Upper lobe of left lung (tissue), 6 donors: ENCODE results near the gene GATB. TPM values are rescaled to one million over a fixed set of nuclear protein-coding genes. Genes with fewer than 3 reads are reported as not detected.

ENCODE experiments used
- ATAC-seq, 2 donors: fragments of 200-7000 bp; cut with Tn5 transposase; one replicate each; pipeline ENCODE4 v1.9.1; 2022; ENCODE audit warnings: mild to moderate bottlenecking in 2 of 2, moderate library complexity in 2 of 2; ENCODE audit not compliant: low FRiP score in 2 of 2
- DNase-seq, 2 donors: peaks; one replicate each; pipeline ENCODE4 v3.0.0-alpha.2; 2019 to 2020
- H3K27ac ChIP-seq, 4 donors: fragments of 200-600 bp; sonication (generic); one replicate each; pipeline ENCODE4 v1.5.1; 2016 to 2019
- H3K27me3 ChIP-seq, 4 donors: fragments of 200-600 bp; sonication (generic); one replicate each; pipeline ENCODE4 v1.5.1; 2017 to 2019
- H3K36me3 ChIP-seq, 4 donors: fragments of 200-600 bp; sonication (generic); one replicate each; pipeline ENCODE4 v1.5.1; 2016 to 2019
- H3K4me1 ChIP-seq, 4 donors: fragments of 200-600 bp; sonication (generic); one replicate each; pipeline ENCODE4 v1.5.1; 2018 to 2019
- H3K4me3 ChIP-seq, 4 donors: fragments of 200-600 bp; sonication (generic); one replicate each; pipeline ENCODE4 v1.5.1; 2017 to 2019; ENCODE audit warnings: mild to moderate bottlenecking in 2 of 4, moderate library complexity in 1 of 4
- H3K9me3 ChIP-seq, 4 donors: fragments of 200-600 bp; sonication (generic); one replicate each; pipeline ENCODE4 v1.5.1; 2018 to 2019
- CTCF ChIP-seq, 6 experiments: fragments of 450-650 bp in 4 of 6; fragments of 200-600 bp in 2 of 6; sonication (generic) in 2 of 6; IDR thresholded peaks; one replicate each; pipeline ENCODE4 v1.5.1; 2016 to 2019; ENCODE audit warnings: antibody characterized with exemption in 6 of 6
- EP300 ChIP-seq, 4 donors: sonication (generic); formaldehyde crosslinking; IDR thresholded peaks; one replicate each; pipeline ENCODE4 v1.5.1; 2017; ENCODE audit warnings: antibody characterized with exemption in 4 of 4, control low read depth in 2 of 4
- POLR2A ChIP-seq, 4 donors: fragments of 450-650 bp; IDR thresholded peaks; one replicate each; pipeline ENCODE4 v1.5.1; 2016 to 2017; ENCODE audit warnings: antibody characterized with exemption in 4 of 4, mild to moderate bottlenecking in 2 of 4
- POLR2AphosphoS5 ChIP-seq, 2 donors: sonication (generic); formaldehyde crosslinking; IDR thresholded peaks; one replicate each; pipeline ENCODE4 v1.5.1; 2017; ENCODE audit warnings: antibody characterized with exemption in 2 of 2
- WGBS, 2 donors: methylation state at CpG; one replicate each; pipeline ENCODE4 v1.1.5; 2017 to 2018; 5-methylcytosine and 5-hydroxymethylcytosine counted together
- total RNA-seq, 6 donors: library from RNA; depleted of rRNA in 4 of 6; stranded (reverse); fragments of >200 nt in 4 of 6; gene quantifications; one replicate each; pipeline versions ENCODE4 v1.1.0 to v1.2.1, GENCODE V29; 2016 to 2021
- donor health status: DM: no; HTN: no; CAD: no; lungs with moderate emphysema.
- donor health status: DM: no; HTN: yes; CAD: no; lungs with severe emphysema.

Gene GATB
- total RNA-seq, 6 donors from 2014 or later: 13.1 to 21.9 (median 14.5) TPM

- ATAC-seq: no peak
- TF ChIP-seq POLR2A (IDR thresholded peaks at IDR 0.05): no peak
- no peak for TF ChIP-seq CTCF (IDR thresholded peaks at IDR 0.05)
- no peak for TF ChIP-seq EP300 (IDR thresholded peaks at IDR 0.05)
- no peak for TF ChIP-seq POLR2AphosphoS5 (IDR thresholded peaks at IDR 0.05)
- H3K27me3 ChIP-seq: no peaks in the 10 kb centered on the region
- no peak for DNase-seq
- 85 to 91% methylated on average over 9 of the region's 9 CpGs for WGBS, 2 donors
- peaks cover 0 to 3% (median 0%) of the 10 kb centered on the region in 4 donors for H3K36me3 ChIP-seq
- peaks cover 0 to 12% (median 1%) of the 10 kb centered on the region in 4 donors for H3K4me1 ChIP-seq
- H3K4me3 ChIP-seq: no peak overlapping the region
- no peak overlapping the region for H3K27ac ChIP-seq
- no peaks in the 10 kb centered on the region for H3K9me3 ChIP-seq
Observed at GRCh38 chr4:151669990-151670389, 90.8 kb downstream of the GATB start.

DNA sequence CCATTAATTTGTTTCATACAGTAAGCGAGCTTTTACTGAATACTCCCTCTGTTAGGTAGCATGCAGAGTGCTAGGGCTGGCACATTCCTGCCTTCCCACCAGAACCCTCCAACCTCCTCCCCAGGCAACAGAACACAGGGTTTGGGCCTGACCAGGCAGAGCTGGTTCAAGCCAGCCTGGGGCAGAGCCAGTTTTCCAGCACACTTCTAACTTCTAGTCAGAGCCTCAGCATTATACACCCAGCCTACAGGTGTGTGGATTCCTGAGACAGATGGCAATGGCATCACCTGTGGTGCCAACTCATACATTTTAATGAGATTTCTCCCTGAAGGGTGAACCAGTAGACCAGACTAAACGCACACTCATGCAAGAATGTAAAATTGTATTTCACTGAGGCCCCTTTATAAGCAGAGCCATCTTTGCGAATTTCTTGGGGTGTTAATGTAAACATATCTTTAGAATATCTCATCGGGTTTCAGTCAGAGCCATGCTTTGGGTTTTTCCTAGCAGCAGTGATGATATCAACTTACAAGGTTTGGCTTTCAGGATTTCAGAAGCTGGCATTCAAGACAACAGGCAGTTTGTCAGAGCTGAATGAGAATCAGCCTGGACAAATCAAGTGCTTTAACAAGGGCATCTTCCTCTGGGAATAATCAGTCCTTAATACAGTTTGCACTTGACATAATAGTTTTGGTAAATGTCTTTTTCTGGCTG is 92.0 kb downstream of the GATB start:
- TF ChIP-seq POLR2AphosphoS5 (IDR thresholded peaks at IDR 0.05): no peak
- Histone ChIP-seq H3K27ac (no peak overlapping the region), H3K4me3 (no peak overlapping the region), H3K9me3 (no peaks in the 10 kb centered on the region), H3K27me3 (no peaks in the 10 kb centered on the region), H3K36me3 (peaks cover 0 to 5% (median 1%) of the 10 kb centered on the region in 4 donors), H3K4me1 (peaks cover 0 to 2% (median 0%) of the 10 kb centered on the region in 4 donors)
- DNase-seq (no peak), ATAC-seq (no peak)
- 80 to 82% methylated on average over 4 of the region's 4 CpGs for WGBS, 2 donors

GRCh38 chr4:151667666-151668065 is 93.1 kb downstream of the GATB start:
- ATAC-seq (no peak), DNase-seq (no peak)
- Histone ChIP-seq H3K4me1 (no peaks in the 10 kb centered on the region), H3K4me3 (no peak overlapping the region), H3K27me3 (no peaks in the 10 kb centered on the region), H3K27ac (no peak overlapping the region), H3K9me3 (no peaks in the 10 kb centered on the region), H3K36me3 (peaks cover 0 to 12% (median 3%) of the 10 kb centered on the region in 4 donors)
- 96% methylated on average over 4 of the region's 4 CpGs for WGBS, 2 donors
- TF ChIP-seq POLR2AphosphoS5 (IDR thresholded peaks at IDR 0.05): no peak
- no peak for TF ChIP-seq CTCF (IDR thresholded peaks at IDR 0.05)
- TF ChIP-seq EP300 (IDR thresholded peaks at IDR 0.05): no peak
- no peak for TF ChIP-seq POLR2A (IDR thresholded peaks at IDR 0.05)

DNA sequence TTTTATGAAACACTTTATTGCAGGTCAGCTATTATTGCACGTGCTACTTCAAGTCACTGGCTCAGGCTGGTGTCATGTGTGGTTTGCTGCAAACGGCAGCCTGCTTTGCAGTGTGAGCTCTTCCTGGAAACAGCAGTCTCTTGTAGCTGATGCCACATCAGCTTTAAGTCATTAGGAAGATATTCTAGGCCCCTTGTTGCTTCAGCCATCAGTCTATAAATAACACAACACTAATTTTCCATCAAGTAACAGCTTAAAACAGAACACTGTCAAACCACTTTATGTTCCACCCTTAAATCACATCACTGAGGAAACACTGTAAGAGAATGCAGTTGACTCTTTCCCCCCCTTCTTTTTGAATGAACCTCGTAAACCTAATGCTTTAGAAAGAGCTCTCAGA is 93.8 kb downstream of the GATB start:
- H3K4me1 ChIP-seq: no peaks in the 10 kb centered on the region
- no peak overlapping the region for H3K27ac ChIP-seq
- no peaks in the 10 kb centered on the region for H3K27me3 ChIP-seq
- ATAC-seq (no peak), DNase-seq (no peak)
- 43 to 50% methylated on average over 3 of the region's 3 CpGs for WGBS, 2 donors
- TF ChIP-seq POLR2A (IDR thresholded peaks at IDR 0.05) (no peak), POLR2AphosphoS5 (IDR thresholded peaks at IDR 0.05) (peak in 1 of 2 donors; percentile 16)
- H3K9me3 ChIP-seq: no peaks in the 10 kb centered on the region
- H3K4me3 ChIP-seq: no peak overlapping the region
- H3K36me3 ChIP-seq: peaks cover 0 to 13% (median 3%) of the 10 kb centered on the region in 4 donors

DNA sequence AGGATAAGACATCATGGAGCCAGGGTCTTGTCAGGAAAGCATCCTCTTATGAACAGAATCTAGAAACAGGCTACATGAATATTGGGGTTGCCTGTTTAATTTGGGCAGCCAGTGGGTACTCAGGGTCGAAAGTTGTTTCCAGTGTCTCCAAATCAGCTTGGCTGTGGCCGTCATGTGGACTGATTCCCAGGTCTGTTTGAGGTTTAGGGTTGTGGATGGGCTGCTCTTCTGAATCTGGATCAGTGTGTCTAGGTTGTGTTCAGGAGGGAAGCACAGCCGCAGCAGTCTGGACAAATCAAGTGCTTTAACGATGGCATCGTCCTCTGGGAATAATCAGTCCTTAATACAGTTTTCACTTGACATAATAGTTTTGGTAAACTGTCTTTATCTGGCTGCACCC is 94.3 kb downstream of the GATB start:
- Histone ChIP-seq H3K27me3 (no peaks in the 10 kb centered on the region), H3K36me3 (peaks cover 0 to 12% (median 3%) of the 10 kb centered on the region in 4 donors), H3K27ac (no peak overlapping the region), H3K4me1 (no peaks in the 10 kb centered on the region), H3K4me3 (no peak overlapping the region), H3K9me3 (no peaks in the 10 kb centered on the region)
- WGBS, 2 donors: 57 to 87% methylated on average over 3 to 5 of the region's 5 CpGs
- TF ChIP-seq CTCF (IDR thresholded peaks at IDR 0.05): no peak
- TF ChIP-seq POLR2AphosphoS5 (IDR thresholded peaks at IDR 0.05): no peak
- TF ChIP-seq EP300 (IDR thresholded peaks at IDR 0.05): no peak
- no peak for TF ChIP-seq POLR2A (IDR thresholded peaks at IDR 0.05)
- no peak for ATAC-seq
- no peak for DNase-seq

- WGBS, 2 donors: 85 to 92% methylated on average over 9 of the region's 9 CpGs
- Histone ChIP-seq H3K4me3 (no peak overlapping the region), H3K9me3 (no peaks in the 10 kb centered on the region), H3K27ac (no peak overlapping the region), H3K4me1 (no peaks in the 10 kb centered on the region), H3K36me3 (peaks cover 0 to 10% (median 3%) of the 10 kb centered on the region in 4 donors), H3K27me3 (no peaks in the 10 kb centered on the region)
- DNase-seq (peak in 1 of 2 donors; percentile 60), ATAC-seq (no peak)
- no peak for TF ChIP-seq EP300 (IDR thresholded peaks at IDR 0.05)
- TF ChIP-seq CTCF (IDR thresholded peaks at IDR 0.05): no peak
- no peak for TF ChIP-seq POLR2AphosphoS5 (IDR thresholded peaks at IDR 0.05)
- TF ChIP-seq POLR2A (IDR thresholded peaks at IDR 0.05): no peak
Observed at GRCh38 chr4:151665785-151666127, 95.1 kb downstream of the GATB start.
